ENCODE results near the gene ANKK1. TPM values are rescaled to one million over a fixed set of nuclear protein-coding genes. Genes with fewer than 3 reads are reported as not detected.

ANKK1 gene, protein sequence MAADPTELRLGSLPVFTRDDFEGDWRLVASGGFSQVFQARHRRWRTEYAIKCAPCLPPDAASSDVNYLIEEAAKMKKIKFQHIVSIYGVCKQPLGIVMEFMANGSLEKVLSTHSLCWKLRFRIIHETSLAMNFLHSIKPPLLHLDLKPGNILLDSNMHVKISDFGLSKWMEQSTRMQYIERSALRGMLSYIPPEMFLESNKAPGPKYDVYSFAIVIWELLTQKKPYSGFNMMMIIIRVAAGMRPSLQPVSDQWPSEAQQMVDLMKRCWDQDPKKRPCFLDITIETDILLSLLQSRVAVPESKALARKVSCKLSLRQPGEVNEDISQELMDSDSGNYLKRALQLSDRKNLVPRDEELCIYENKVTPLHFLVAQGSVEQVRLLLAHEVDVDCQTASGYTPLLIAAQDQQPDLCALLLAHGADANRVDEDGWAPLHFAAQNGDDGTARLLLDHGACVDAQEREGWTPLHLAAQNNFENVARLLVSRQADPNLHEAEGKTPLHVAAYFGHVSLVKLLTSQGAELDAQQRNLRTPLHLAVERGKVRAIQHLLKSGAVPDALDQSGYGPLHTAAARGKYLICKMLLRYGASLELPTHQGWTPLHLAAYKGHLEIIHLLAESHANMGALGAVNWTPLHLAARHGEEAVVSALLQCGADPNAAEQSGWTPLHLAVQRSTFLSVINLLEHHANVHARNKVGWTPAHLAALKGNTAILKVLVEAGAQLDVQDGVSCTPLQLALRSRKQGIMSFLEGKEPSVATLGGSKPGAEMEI
- total RNA-seq = 0.15 TPM in 1 of 2 replicates, not detected in the other

DNA sequence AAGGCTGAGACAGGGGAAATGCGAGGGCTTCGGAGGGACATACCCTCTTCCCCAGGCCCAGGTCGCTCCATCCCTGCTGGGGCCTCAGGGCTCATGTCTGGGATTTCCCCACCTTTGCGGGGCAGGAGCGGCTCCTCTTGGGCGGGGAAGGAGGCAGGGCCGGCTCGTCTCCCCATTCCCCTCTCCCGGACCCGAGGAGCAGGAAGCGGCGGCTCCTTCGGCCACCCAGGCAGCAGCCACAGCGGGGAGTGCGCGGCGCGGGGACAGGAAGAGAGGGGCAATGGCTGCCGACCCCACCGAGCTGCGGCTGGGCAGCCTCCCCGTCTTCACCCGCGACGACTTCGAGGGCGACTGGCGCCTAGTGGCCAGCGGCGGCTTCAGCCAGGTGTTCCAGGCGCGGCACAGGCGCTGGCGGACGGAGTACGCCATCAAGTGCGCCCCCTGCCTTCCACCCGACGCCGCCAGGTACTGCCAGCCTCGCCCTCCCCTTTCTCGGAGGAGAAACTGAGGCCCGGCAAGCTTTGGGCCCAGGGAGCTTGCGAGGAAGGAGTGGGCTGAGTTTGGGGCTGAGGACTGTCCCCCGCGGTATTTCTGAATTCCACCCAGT, at the start of gene ANKK1:
Gene ANKK1, plus strand, starts transcription at position 175 of the 607 bp plus-strand sequence. Its CDS starts 106 bp downstream, at position 281.
- DNase-seq (ENCODE audit: low read depth) = no peak

DNA sequence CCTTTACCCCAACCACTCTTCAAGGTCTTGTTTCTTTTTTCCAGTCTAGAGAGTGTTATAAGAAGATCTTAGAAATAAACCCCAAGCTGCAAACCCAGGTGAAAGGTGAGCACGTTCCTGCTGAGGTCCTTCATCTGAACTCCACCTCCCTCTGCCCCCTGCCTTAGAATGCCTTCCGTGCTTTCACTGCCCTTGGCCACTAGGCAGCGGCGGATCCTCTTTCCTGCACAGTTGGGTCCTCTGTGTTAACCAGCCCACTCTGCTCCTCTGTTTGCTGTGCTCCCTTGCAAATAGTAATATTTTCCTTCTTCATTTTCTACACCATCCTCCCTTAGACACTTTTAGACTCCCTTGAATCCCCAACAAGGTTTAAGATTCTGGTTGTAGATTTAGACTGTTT, 48.8 kb upstream of the ANKK1 start:
- no peak for DNase-seq (ENCODE audit: low read depth)

DNA sequence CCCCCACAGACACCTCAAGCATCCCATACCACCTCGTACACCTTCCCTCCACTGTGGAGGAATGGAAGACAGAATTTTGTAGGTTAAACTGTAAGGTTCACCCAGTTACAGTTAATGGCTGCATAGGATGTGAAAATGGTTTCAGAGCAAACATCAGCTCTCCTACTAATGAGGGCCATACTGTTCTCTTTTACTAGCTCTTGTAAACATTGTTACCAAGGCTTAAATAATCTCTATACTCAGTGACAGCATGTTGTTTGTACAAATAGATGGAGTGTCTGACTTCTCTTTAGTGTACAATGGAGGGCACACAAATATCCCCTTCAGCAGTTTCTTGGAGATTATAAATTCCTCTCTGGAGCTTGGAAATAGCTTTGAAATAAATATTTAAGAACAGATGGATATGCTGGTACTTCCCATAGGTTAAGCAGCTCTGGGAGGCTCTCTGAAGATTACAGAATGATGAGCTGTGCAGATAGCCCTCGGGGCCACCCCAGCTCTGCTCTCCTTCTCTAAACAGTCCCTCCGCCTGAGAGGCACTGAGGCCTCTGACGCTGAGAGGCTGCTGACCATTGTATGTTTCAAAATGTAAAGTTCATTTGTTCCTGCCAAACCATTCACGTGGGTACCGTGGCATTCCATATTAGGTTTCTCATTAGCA, 47.5 kb upstream of the ANKK1 start:
- no peak for DNase-seq (ENCODE audit: low read depth)

DNA sequence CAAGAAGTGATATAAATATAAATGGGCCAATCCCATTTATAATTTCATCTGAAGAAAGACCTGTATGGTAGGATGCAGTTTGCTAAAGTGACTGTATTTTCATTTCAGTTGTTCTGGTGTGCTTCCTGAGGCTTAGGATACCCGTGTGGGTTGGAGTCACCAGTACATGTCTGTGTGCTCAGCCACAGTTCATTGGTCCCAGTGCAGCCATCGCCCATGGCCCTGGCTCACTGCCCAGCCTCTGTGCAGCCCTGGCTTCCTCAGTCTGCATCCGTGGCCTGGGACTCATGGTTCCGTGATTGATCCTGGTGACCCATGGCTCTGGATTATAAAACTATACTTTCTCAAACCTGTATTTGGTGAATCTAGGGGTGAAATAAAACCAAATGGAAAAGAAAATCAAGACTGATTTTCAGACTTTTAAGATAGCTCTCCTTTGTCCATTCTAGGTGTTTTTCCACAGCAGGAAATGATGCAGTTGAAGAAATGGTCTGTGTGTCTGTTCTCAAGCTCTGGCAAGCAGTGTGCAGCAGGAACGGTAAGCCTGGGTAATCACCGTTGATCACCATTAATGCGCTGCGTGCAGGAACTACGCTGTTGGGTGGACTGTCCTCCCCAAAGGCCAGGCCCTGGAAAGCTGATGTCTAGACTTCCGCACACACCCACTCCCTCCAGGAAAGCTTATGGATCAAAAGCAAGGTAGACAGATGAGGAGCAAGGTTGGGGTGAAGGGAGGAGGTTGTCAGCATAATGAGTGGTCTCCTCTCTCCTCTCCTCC, 46.0 kb upstream of the ANKK1 start:
- DNase-seq (ENCODE audit: low read depth) = peak; percentile 28

DNA sequence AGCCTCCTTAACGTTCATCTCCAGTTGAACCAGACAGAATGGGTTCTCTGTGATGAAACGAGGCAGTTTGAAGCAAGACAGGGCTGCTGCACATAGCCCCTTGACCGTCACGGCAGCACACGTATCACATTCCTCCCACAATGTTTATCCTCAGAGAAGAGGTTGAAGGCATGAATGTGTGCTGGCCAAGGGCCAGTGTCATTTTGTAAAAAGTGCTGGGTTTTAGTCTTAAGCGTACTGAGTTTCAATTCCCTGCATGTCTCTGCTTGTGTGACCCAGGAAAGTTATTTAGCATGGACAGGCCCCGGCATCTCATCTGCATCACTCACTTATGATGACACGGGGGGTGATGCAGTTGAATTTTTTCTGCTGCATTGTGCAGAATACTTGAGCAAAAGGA, 41.6 kb upstream of the ANKK1 start:
- DNase-seq (ENCODE audit: low read depth) = no peak

DNA sequence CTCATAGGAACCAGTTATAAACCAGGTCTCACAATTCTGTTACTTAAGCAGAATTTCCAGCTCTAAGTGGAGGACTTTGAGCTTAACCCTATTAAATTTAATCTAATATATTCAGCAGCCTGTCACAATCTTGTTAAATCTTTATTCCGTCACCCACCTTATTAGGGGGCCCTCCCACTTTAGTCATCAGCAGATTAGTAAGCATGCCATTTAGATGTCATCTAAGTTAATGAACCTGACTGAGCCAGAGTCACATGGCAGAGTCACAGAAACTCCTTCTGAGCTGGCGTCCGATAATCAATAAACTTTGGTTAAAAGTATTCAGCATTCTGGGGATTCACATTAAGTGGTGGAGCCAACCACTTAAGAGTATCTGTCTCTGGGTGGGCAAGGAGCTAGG, 38.1 kb upstream of the ANKK1 start:
- DNase-seq (ENCODE audit: low read depth) = no peak

DNA sequence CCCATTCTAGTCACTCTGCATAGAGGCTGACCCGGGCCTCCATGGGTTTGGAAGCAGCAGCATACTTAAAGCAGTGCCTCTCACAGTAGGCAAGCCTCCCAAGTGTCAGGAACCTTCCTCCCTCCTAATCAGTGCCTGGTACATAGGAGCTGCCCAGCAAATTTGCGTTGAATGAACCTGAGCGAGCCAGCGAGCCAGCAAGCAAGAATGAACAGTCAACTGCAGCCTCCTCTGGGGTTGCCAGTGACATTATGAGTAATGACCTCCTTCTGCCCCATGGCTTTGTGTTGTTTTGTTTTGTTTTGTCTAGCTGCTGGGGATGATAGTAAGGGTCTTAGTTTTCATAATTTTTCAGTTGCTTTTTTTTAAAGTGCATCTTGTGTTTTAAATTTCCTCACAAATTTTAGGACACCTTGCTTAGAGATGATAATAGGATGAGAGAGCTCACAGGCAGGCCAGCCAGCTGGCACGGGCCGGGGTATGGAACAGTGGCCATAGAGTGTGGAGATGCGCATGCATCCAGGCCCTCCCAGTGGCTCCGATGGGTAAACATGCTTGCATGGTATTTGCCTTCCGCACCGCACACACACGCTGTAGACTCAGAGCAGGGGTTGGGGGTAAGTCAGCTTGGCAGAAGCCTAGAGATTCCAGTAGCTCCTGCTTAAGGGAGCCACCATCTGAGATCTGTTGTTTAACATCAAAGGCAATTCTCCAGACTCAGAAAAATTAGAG, 37.1 kb upstream of the ANKK1 start:
- DNase-seq (ENCODE audit: low read depth) = no peak

DNA sequence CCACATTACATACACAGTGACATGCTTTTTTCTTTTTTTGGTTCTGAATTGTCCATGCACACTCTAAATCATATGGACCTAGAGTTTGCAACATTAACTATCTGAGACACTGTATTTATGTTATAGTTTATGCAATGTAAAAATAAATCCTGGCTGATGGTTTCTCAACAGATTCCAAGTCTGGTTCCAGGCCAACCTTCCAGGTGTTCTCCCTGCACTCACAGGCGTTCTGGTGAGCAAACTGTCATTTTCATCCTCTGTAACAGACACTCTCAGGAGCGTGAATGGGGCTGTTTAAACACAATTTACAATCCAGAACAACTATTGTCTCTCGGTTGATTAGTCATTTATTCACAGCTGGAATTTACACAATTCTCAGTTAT, 36.5 kb upstream of the ANKK1 start:
- DNase-seq (ENCODE audit: low read depth) = no peak

DNA sequence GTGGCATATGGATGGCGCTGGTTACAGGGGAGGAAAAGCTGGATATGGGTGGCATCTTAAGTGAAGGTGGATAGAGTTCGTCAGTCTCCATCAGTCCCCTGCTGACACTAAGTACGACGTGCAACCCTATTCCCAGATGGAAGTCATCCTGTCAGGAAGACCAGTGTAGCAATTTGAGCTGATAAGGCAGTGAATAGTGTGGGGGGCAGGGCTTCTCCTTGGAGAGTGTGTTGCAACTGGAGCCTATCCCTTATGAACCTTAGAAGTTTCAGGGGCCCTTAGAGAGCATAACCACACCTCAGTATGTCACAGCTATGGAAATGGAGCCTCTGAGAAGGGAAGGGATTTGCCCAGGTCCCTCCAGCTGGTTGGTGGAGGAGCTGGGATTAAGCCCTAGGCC, 36.1 kb upstream of the ANKK1 start:
- no peak for DNase-seq (ENCODE audit: low read depth)

DNA sequence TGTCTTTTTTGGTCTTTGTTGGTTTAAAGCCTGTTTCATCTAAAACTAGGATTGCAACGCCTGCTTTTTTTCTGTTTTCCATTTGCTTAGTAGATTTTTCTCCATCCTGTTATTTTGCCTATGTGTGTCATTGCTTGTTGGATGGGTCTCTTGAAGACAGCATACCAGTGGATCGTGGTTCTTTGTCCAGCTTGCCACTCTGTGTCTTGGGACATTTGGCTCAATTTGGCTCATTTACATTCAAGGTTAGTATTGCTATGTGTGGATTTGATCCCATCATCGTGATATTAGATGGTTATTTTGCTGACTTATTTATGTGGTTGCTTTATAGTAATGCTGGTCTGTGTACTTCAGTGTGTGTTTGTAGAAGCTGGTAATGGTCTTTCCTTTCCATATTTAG, 31.4 kb upstream of the ANKK1 start:
- DNase-seq (ENCODE audit: low read depth) = no peak

DNA sequence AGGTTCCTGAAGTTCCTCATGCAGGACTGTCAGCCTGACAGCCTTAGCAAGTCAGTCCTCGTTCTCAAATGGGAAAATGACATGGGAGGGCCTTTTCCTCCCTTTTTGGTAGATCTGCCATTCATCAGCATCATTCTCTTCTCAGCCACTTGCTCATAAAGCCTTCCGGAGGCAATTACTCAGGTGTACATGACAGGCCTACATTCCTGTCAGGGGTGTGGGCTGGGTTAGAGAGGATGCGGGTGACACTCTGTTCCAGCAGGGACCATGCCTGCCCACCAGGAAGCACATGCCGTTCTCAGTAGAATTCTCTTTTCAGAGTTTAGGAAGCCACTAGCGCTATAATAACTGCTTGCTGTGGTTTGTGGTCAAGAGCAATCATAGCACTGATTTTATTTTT, 24.2 kb upstream of the ANKK1 start:
- DNase-seq (ENCODE audit: low read depth) = no peak

DNA sequence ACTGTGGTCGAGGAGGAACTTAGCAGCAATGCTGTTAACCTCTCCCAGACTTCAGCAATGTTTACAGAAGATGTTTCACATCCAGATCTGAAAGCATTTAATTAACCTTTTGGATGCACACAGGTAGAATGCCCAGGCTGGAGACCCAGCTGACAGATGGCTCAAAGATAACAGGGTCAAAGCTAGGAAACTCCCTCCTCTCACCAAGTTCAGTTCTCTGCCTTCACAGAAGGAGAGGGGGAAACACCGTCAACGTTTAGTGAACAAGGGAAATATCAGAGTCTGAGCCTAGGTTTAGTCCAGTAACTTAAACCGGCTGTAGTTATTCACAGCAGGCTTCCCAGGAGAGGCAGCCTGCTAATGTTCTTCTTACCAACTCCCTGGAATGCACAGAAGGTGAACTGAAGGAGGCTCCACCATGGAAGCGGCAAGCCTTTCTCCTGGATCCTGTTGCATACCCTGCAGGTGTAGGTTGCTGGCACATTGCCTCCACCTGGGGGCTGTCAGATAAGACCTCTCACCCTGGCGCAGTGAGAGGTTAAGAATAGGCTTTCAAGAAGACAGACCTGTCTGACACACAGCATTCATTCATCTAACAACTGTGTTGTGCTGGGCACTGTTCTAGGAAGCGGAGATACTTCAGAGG, 23.5 kb upstream of the ANKK1 start:
- DNase-seq (ENCODE audit: low read depth) = no peak

DNA sequence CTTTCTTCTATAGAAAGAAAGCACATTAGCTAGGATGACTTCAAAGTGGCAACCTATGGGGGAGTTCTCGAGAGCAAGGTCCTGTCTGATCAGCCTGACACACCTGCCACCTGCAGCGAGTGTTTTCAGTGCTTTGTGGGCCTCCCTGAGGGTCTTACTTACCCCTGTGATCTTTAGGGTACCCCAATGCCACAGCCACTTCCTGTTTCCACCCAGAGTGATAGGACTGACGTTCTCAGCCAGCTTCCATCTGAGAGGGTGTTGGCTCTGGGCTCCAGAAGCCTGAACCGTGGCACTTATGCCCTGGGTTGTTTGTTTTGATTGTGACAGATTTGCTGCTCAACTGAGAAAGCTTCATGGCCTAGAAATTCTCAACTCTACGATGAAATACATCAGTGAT, 21.7 kb upstream of the ANKK1 start:
- no peak for DNase-seq (ENCODE audit: low read depth)

DNA sequence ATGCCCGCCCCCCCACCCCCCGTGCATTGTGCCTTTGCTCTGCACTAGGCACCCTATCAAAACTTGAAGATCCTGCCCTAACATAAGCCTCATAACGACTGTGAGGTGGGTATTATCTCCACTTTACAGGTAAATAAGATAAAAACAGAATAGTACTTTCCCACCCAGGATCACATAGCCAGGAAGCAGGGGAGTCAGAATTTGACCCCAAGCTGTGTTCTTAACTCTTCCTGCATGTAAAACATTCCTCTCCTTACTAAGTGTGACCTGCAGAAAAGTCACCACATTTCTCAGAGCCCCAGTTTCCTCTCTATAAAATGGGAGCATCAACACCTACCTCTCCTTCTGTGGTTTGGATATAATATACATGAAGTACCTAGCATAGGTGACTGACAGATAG, 18.2 kb upstream of the ANKK1 start:
- no peak for DNase-seq (ENCODE audit: low read depth)

DNA sequence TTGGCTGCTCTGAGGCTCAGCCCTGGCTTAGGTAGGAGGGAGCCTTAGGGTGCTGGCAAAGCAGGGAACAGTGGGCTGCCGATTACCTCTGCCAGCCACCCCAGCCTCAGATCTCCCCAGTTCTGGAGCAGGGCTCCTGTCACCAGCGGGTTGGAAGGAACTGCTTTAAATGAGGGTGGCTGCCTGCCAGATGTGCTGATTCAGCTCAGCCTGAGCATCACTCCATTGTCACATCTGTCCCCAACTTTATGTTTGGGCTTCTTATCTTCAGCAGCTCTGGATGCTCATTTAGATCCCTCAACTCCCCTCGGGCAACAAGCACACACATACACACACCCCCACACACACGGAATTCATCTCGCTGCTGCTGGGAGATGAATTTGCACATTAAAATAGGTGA, 16.9 kb upstream of the ANKK1 start:
- no peak for DNase-seq (ENCODE audit: low read depth)

DNA sequence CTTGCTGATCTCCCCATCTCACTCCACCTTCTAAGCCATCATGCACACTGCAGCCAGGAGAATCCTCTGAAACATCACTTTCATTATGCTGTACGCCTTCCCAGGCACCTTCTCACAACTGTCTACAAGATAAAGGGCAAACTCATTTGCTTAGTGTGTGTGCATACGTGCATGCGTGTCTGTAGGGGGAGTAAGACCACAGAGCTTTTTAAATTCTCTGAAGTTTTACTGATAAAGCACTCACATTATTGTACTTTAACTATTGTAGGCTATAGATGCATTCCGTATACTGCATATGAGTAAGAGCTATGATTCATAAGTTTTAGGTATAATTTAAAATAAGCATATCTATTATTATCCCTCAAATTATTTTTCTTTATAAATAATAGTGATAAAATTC, 15.3 kb upstream of the ANKK1 start:
- no peak for DNase-seq (ENCODE audit: low read depth)

DNA sequence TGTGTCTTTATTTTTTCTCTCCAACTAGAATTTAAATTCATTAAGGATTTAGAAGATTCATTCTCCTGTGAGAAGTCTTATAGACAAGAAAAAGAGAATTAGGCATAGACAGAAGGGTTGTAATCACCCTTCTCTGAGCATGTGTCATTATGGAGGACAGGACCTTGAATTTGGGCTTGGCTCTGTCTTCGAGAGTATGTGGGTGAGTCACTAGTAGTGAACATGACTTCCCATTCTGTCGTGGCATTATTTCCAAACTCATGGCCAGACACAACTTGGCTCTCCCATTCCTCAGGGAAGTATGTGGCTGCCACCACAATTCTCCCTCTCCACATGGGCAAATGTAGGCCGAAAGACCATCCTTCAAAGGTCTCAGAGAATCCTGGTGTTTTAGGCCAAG, 14.3 kb upstream of the ANKK1 start:
- DNase-seq (ENCODE audit: low read depth) = peak; percentile 25

DNA sequence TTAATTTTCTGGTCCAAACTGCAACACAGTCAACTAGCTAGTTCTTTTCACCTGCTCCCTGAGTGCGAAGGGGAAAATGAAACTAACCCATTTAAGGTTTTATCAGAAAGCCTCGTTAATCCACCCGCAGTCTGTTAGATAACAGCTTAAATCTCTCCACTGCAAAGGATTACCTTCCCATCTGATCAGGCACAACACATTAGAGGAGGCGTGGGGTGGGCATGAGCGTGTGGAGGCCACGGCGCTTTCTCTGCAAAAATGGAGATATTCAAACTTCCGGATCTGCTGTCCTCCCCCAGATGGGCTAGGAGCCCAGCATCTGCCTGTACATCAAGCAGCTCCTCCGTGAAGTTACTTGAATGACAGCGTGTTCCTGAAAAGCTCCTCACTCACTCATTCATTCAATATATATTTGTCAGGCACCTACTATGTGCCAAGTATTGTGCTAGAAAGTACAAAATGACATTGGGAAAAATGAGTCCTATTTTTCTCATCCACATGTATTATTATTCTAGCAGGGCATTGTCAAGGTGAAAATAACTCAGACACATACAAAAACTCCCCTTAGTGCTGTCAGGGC, 13.5 kb upstream of the ANKK1 start:
- DNase-seq (ENCODE audit: low read depth) = no peak

DNA sequence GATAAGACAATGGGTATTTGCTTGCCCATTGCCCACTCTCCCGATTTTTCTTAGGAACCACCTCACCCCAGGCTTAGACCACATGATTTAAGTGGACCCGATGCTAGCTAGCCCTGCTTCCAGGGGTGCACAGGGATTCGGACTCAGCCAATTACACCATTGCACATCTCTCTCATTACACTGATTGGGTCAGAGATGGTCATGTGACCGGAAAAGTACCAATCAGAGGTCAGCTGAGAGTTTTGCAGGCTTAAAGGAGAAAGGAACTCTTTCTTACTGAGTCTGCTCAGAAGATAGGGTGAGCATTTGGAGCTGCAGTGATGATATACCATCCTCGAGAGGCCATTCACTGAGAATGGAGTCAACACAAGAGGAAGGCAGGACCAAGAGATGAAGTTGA, 12.2 kb upstream of the ANKK1 start:
- DNase-seq (ENCODE audit: low read depth) = no peak

DNA sequence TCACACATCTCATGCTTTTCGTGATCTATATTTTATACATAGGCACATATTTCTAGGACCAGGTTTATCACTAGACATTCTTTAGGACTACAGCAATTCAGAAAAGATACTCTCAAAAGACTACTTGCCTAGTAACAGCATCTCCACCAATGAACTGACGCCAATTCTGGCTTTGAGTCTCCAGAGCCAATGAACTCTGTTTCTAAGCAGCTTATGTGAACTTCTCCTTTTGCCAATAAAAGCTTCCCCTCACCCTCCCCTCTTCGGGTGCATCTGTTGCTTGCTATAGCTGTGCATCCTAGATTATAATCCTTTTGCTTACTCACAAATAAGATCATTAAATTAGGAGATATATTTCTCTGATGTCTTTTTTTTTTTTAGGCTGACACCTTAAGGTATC, 11.4 kb upstream of the ANKK1 start:
- DNase-seq (ENCODE audit: low read depth) = no peak

All from renal cortical epithelial cell (primary cell).